H1 (cell line): Measurements from ENCODE around the gene PGLYRP4. TPM values are rescaled to one million over a fixed set of nuclear protein-coding genes. Genes with fewer than 3 reads are reported as not detected.

ENCODE experiments used
- SP4 ChIP-seq: IDR thresholded peaks from 2 replicates; pipeline ENCODE4 v1.6.1; 2012; ENCODE audit warnings: low read length, inconsistent platforms
- SUZ12 ChIP-seq: fragments of 200-600 bp; sonication (generic); IDR thresholded peaks from 2 replicates; pipeline ENCODE4 v1.6.1; 2012; ENCODE audit warnings: mild to moderate bottlenecking, inconsistent platforms, low read length, moderate library complexity, mixed read lengths
- USF2 ChIP-seq: IDR thresholded peaks from 2 replicates; pipeline ENCODE4 v1.6.1; 2011; ENCODE audit warnings: low read length, improper control_type of control experiment
- polyA plus RNA-seq, 7 experiments: library from polyadenylated mRNA; depleted of rRNA in 3 of 7; stranded (reverse) in 5 of 7; unstranded in 2 of 7; fragments of >200 nt in 5 of 7; fragments of 200-250 nt in 2 of 7; gene quantifications; 1 replicate in 5 of 7; 2 replicates in 1 of 7; 4 replicates in 1 of 7; pipeline versions ENCODE4 v1.2.1 to v1.2.3, GENCODE V29; 2011 to 2013; ENCODE audit warnings: missing spikeins in 2 of 7, mixed read lengths in 2 of 7
- total RNA-seq: library from RNA; stranded (reverse); fragmentation: NEBNext Ultra II Directional; extraction: Animal tissue kit (Norgen Biotek cat#: 25700); gene quantifications from 2 replicates; pipeline ENCODE4 v1.2.1, GENCODE V29; 2021

PGLYRP4 gene
- total and polyA plus RNA-seq, 2 of the 8 experiments (the other 6 are each of a cell fraction or from before 2014, with no cell fraction given) = not detected

- no peak for TF ChIP-seq USF2
- TF ChIP-seq SP4 = no peak
- TF ChIP-seq SUZ12 = no peak
These were observed 15.0 kb upstream of the PGLYRP4 start (continued) for GRCh38 chr1:153363641-153364040.
